Adrenal gland (tissue), 5 donors: ENCODE results near the gene TUBE1.

ENCODE experiments used
- POLR2A ChIP-seq, 2 donors: fragments of 450-650 bp; IDR thresholded peaks; one replicate each; pipeline ENCODE4 v1.6.1; 2017; ENCODE audit warnings: antibody characterized with exemption in 2 of 2, mild to moderate bottlenecking in 2 of 2, moderate library complexity in 1 of 2
- TF ChIP-seq, protein P1 (sequence below), 6 experiments: fragments of 450-650 bp in 4 of 6; fragments of 200-600 bp in 2 of 6; sonication (generic) in 1 of 6; IDR thresholded peaks; 1 replicate in 5 of 6; 2 replicates in 1 of 6; pipeline versions ENCODE4 v1.5.1 to v1.8.0; 2016 to 2021; ENCODE audit warnings: antibody characterized with exemption in 6 of 6, mild to moderate bottlenecking in 2 of 6, moderate library complexity in 1 of 6
- donor health status: DM: no; HTN: no; CAD: no.

DNA sequence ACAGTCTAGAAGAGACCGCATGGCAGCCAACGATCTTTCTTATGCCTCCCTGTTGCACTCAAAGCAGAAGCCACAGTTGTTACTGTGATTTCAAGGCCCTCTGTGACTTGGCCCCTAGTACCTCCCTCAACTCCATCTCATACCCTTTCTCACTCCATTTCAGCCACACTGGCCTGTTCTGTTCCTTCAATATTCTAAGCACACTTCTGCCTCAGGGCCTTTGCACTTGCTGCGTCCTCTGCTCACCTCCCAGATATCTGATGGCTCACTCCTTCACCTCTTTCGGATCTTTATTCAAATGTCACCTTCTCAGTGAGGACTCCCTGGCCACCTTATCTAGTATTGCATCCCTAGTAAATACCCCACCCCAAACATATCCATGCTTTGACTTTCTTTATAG is 62.8 kb downstream of the TUBE1 start:
- TF ChIP-seq, protein P1, sequence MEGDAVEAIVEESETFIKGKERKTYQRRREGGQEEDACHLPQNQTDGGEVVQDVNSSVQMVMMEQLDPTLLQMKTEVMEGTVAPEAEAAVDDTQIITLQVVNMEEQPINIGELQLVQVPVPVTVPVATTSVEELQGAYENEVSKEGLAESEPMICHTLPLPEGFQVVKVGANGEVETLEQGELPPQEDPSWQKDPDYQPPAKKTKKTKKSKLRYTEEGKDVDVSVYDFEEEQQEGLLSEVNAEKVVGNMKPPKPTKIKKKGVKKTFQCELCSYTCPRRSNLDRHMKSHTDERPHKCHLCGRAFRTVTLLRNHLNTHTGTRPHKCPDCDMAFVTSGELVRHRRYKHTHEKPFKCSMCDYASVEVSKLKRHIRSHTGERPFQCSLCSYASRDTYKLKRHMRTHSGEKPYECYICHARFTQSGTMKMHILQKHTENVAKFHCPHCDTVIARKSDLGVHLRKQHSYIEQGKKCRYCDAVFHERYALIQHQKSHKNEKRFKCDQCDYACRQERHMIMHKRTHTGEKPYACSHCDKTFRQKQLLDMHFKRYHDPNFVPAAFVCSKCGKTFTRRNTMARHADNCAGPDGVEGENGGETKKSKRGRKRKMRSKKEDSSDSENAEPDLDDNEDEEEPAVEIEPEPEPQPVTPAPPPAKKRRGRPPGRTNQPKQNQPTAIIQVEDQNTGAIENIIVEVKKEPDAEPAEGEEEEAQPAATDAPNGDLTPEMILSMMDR (IDR thresholded peaks at IDR 0.05): no peak
- no peak for TF ChIP-seq POLR2A (IDR thresholded peaks at IDR 0.05)
